H9 (cell line): ENCODE results near the gene CHCHD10. TPM values are rescaled to one million over a fixed set of nuclear protein-coding genes. Genes with fewer than 3 reads are reported as not detected.

Experiments
- DNase-seq: peaks from one replicate; pipeline ENCODE4 v3.0.0-alpha.2; 2017
- H2AFZ ChIP-seq: one replicate; pipeline ENCODE4 v1.6.1; 2013; ENCODE audit warnings: mild to moderate bottlenecking, low read length, control low read depth, moderate library complexity
- H2AK5ac ChIP-seq: 2 replicates; pipeline ENCODE4 v1.6.1; 2013; ENCODE audit warnings: low read length, control low read depth, mixed read lengths; ENCODE audit not compliant: insufficient read length
- H2BK120ac ChIP-seq: one replicate; pipeline ENCODE4 v1.6.1; 2013; ENCODE audit warnings: low read depth, mild to moderate bottlenecking, low read length, control low read depth, inconsistent platforms; ENCODE audit not compliant: poor library complexity, severe bottlenecking
- H2BK12ac ChIP-seq: 2 replicates; pipeline ENCODE4 v1.6.1; 2013; ENCODE audit warnings: low read length, control low read depth, mixed read lengths, low read depth; ENCODE audit not compliant: insufficient read length
- H2BK15ac ChIP-seq: 2 replicates; pipeline ENCODE4 v1.6.1; 2013; ENCODE audit warnings: low read depth, low read length, control low read depth
- H2BK20ac ChIP-seq: one replicate; pipeline ENCODE4 v1.6.1; 2013; ENCODE audit warnings: low read depth, mild to moderate bottlenecking, low read length, control low read depth, inconsistent platforms; ENCODE audit not compliant: poor library complexity, severe bottlenecking
- H2BK5ac ChIP-seq: 2 replicates; pipeline ENCODE4 v1.6.1; 2013; ENCODE audit warnings: low read length, control low read depth, mixed read lengths; ENCODE audit not compliant: insufficient read length
- H3K14ac ChIP-seq: 2 replicates; pipeline ENCODE4 v1.6.1; 2013; ENCODE audit warnings: low read length, control low read depth; ENCODE audit not compliant: insufficient read depth
- H3K18ac ChIP-seq: 2 replicates; pipeline ENCODE4 v1.6.1; 2013; ENCODE audit warnings: low read depth, mild to moderate bottlenecking, mixed read lengths, low read length, control low read depth; ENCODE audit not compliant: insufficient read length
- H3K23ac ChIP-seq: 2 replicates; pipeline ENCODE4 v1.6.1; 2013; ENCODE audit warnings: low read length, control low read depth, mixed read lengths, low read depth; ENCODE audit not compliant: insufficient read length
- H3K23me2 ChIP-seq: 2 replicates; pipeline ENCODE4 v1.6.1; 2013; ENCODE audit warnings: low read depth, mild to moderate bottlenecking, mixed read lengths, low read length, control low read depth; ENCODE audit not compliant: insufficient read length, poor library complexity, severe bottlenecking
- H3K27ac ChIP-seq: 2 replicates; pipeline ENCODE4 v1.5.1; 2013; ENCODE audit warnings: low read length, control low read depth, mixed read lengths, low read depth; ENCODE audit not compliant: insufficient read length
- H3K27me3 ChIP-seq: 2 replicates; pipeline ENCODE4 v1.6.1; 2013; ENCODE audit warnings: low read length, control low read depth, inconsistent platforms; ENCODE audit not compliant: insufficient read depth
- H3K4ac ChIP-seq: 2 replicates; pipeline ENCODE4 v1.6.1; 2013; ENCODE audit warnings: low read depth, mild to moderate bottlenecking, control low read depth, inconsistent platforms, low read length, moderate library complexity
- H3K4me1 ChIP-seq: 2 replicates; pipeline ENCODE4 v1.6.1; 2013; ENCODE audit warnings: low read length, control low read depth, inconsistent platforms; ENCODE audit not compliant: insufficient read depth
- H3K4me2 ChIP-seq: 2 replicates; pipeline ENCODE4 v1.6.1; 2013; ENCODE audit warnings: low read length, control low read depth, mixed read lengths; ENCODE audit not compliant: insufficient read length, insufficient read depth
- H3K56ac ChIP-seq: 2 replicates; pipeline ENCODE4 v1.6.1; 2013; ENCODE audit warnings: low read depth, mild to moderate bottlenecking, mixed read lengths, low read length, control low read depth; ENCODE audit not compliant: insufficient read length
- H3K79me1 ChIP-seq: 2 replicates; pipeline ENCODE4 v1.6.1; 2013; ENCODE audit warnings: low read depth, mild to moderate bottlenecking, moderate library complexity, low read length, control low read depth, inconsistent platforms; ENCODE audit not compliant: insufficient read depth, poor library complexity, severe bottlenecking
- H3K79me2 ChIP-seq: 2 replicates; pipeline ENCODE4 v1.6.1; 2013; ENCODE audit warnings: low read length, control low read depth, inconsistent platforms; ENCODE audit not compliant: insufficient read depth
- H3K9ac ChIP-seq: 2 replicates; pipeline ENCODE4 v1.6.1; 2013; ENCODE audit warnings: low read length, control low read depth, mixed read lengths; ENCODE audit not compliant: insufficient read length; ENCODE audit errors: extremely low read depth
- H3K9me3 ChIP-seq: one replicate; pipeline ENCODE4 v1.6.1; 2013; ENCODE audit warnings: low read depth, low read length, inconsistent platforms; ENCODE audit not compliant: control insufficient read depth
- H3T11ph ChIP-seq: one replicate; pipeline ENCODE4 v1.6.1; 2013; ENCODE audit warnings: mild to moderate bottlenecking, low read length, control low read depth, inconsistent platforms
- H4K20me1 ChIP-seq: one replicate; pipeline ENCODE4 v1.6.1; 2013; ENCODE audit not compliant: control insufficient read depth, insufficient read length, insufficient read depth
- H4K5ac ChIP-seq: 2 replicates; pipeline ENCODE4 v1.6.1; 2013; ENCODE audit warnings: low read depth, mild to moderate bottlenecking, mixed read lengths, low read length, control low read depth; ENCODE audit not compliant: insufficient read length
- H4K8ac ChIP-seq: replicated peaks from 2 replicates; pipeline ENCODE4 v1.6.1; 2013; ENCODE audit warnings: low read length, control low read depth, mixed read lengths, low read depth; ENCODE audit not compliant: insufficient read length
- H4K91ac ChIP-seq: 2 replicates; pipeline ENCODE4 v1.6.1; 2013; ENCODE audit warnings: low read depth, mild to moderate bottlenecking, moderate library complexity, mixed read lengths, low read length, control low read depth; ENCODE audit not compliant: insufficient read length
- H3K27ac Mint-ChIP-seq, 3 experiments: 2 replicates in 2 of 3; 3 replicates in 1 of 3; pipeline ENCODE4 v1.8.0; 2020 to 2021; ENCODE audit warnings: mixed read lengths in 3 of 3, mild to moderate bottlenecking in 1 of 3, moderate library complexity in 1 of 3
- H3K27me3 Mint-ChIP-seq: 2 replicates; pipeline ENCODE4 v1.8.0; 2021; ENCODE audit warnings: low read depth, mild to moderate bottlenecking, moderate library complexity, mixed read lengths
- H3K36me3 Mint-ChIP-seq, 3 experiments: 2 replicates in 2 of 3; 3 replicates in 1 of 3; pipeline ENCODE4 v1.8.0; 2020 to 2021; ENCODE audit warnings: low read depth in 3 of 3, mixed read lengths in 3 of 3; ENCODE audit not compliant: insufficient read depth in 1 of 3
- H3K4me1 Mint-ChIP-seq, 2 experiments: 2 replicates each; pipeline ENCODE4 v1.8.0; 2020; ENCODE audit warnings: mixed read lengths in 2 of 2
- H3K4me3 Mint-ChIP-seq, 2 experiments: 2 replicates in 1 of 2; 3 replicates in 1 of 2; pipeline ENCODE4 v1.8.0; 2020 to 2021; ENCODE audit warnings: mild to moderate bottlenecking in 2 of 2, mixed read lengths in 2 of 2, moderate library complexity in 1 of 2
- H3K9me3 Mint-ChIP-seq, 2 experiments: 2 replicates in 1 of 2; 3 replicates in 1 of 2; pipeline ENCODE4 v1.8.0; 2020; ENCODE audit warnings: mild to moderate bottlenecking in 2 of 2, mixed read lengths in 2 of 2, moderate library complexity in 1 of 2
- CTCF ChIP-seq: fragments of 200-600 bp; sonication (generic); conservative IDR thresholded peaks from 3 replicates; pipeline ENCODE4 v1.8.0; 2021; ENCODE audit warnings: antibody characterized with exemption, mild to moderate bottlenecking
- WGBS: extraction: QIAGEN DNeasy Blood & Tissue Kit; methylation state at CpG from one replicate; pipeline ENCODE4 v1.1.7; 2013; ENCODE audit warnings: missing lambda C conversion rate, low lambda C conversion rate, mixed read lengths; ENCODE audit not compliant: insufficient read length; ENCODE audit errors: extremely low coverage; 5-methylcytosine and 5-hydroxymethylcytosine counted together
- total RNA-seq: library from RNA; stranded (reverse); gene quantifications from 2 replicates; pipeline ENCODE4 v1.2.1, GENCODE V29; 2021

CHCHD10 gene
- total RNA-seq, 1 experiment from 2014 or later: 53.7 TPM

GRCh38 chr22:23778577-23778900 lies 10.8 kb upstream of the CHCHD10 start:
- Mint-ChIP-seq H3K27me3 (peaks cover 31% of the 10 kb centered on the region), H3K4me3 (no peak overlapping the region), H3K9me3 (no peaks in the 10 kb centered on the region), H3K4me1 (peaks cover 6 to 19% of the 10 kb centered on the region in 2 experiments), H3K36me3 (no peaks in the 10 kb centered on the region), H3K27ac (0 out of 7 replicates have a peak overlapping the region, but pooled peaks of 1 of the 3 experiments have one; percentile 34)
- Histone ChIP-seq H3T11ph (no peak overlapping the region), H3K4me1 (no peaks in the 10 kb centered on the region; the same call in 1 of the 2 replicates), H3K4me2 (no peak overlapping the region), H4K8ac (no peak overlapping the region), H2BK5ac (no peak overlapping the region), H3K14ac (no peak overlapping the region; the same call in 1 of the 2 replicates), H2AFZ (no peak overlapping the region), H3K9me3 (no peaks in the 10 kb centered on the region), H3K79me1 (no peaks in the 10 kb centered on the region), H4K20me1 (no peaks in the 10 kb centered on the region), H3K9ac (no peak overlapping the region), H4K5ac (no peak overlapping the region), H2AK5ac (no peak overlapping the region), H4K91ac (no peak overlapping the region), H3K18ac (no peak overlapping the region), H3K4ac (no peak overlapping the region), H3K23me2 (no peaks in the 10 kb centered on the region), H3K79me2 (no peaks in the 10 kb centered on the region), H2BK20ac (no peak overlapping the region), H2BK12ac (no peak overlapping the region), H2BK120ac (no peak overlapping the region), H3K56ac (no peak overlapping the region), H2BK15ac (no peak overlapping the region), H3K27me3 (peaks cover 5% of the 10 kb centered on the region; the same call in 1 of the 2 replicates), H3K27ac (no peak overlapping the region), H3K23ac (no peak overlapping the region)
- TF ChIP-seq CTCF: no peak
- no peak for DNase-seq
- WGBS: no CpG with 5 or more reads among the region's 3 CpGs
